Measurements from ENCODE around the gene ACAD11. TPM values are rescaled to one million over a fixed set of nuclear protein-coding genes. Genes with fewer than 3 reads are reported as not detected.

ACAD11 gene
- total and polyA plus RNA-seq, 8 donors: 12.6 to 43.7 (median 32.7) TPM

DNA sequence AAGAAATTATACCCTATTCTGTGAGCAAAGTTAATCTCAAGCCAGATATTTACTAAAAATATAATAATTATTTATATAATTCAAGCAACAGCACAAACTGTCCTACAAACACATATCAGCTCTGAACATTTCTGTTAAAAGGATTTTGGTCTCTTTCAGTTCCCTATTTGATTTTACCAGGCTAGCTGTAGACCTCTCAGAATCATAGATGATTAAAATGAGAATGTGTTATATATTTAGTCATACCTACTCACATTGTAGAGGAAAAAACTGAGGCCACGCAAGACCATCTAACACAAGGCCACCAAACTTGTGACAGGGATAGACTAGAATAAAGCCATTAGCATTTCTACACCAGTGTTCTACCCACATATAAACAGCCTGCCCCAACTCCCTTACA lies 34.0 kb downstream of the ACAD11 start:
- no peaks in the 10 kb centered on the region for H3K27me3 ChIP-seq
- no peaks in the 10 kb centered on the region for H3K9me3 ChIP-seq
- no peak for ATAC-seq
- no peak for DNase-seq
- no peak overlapping the region for H3K4me3 ChIP-seq
- H3K27ac ChIP-seq: no peak overlapping the region
- peaks cover 0 to 10% of the 10 kb centered on the region in 2 donors for H3K4me1 ChIP-seq
- peaks cover 0 to 20% of the 10 kb centered on the region in 2 donors for H3K36me3 ChIP-seq
- intact Hi-C loops (cut with DNase I): no loop called here
- TF ChIP-seq, protein P1, sequence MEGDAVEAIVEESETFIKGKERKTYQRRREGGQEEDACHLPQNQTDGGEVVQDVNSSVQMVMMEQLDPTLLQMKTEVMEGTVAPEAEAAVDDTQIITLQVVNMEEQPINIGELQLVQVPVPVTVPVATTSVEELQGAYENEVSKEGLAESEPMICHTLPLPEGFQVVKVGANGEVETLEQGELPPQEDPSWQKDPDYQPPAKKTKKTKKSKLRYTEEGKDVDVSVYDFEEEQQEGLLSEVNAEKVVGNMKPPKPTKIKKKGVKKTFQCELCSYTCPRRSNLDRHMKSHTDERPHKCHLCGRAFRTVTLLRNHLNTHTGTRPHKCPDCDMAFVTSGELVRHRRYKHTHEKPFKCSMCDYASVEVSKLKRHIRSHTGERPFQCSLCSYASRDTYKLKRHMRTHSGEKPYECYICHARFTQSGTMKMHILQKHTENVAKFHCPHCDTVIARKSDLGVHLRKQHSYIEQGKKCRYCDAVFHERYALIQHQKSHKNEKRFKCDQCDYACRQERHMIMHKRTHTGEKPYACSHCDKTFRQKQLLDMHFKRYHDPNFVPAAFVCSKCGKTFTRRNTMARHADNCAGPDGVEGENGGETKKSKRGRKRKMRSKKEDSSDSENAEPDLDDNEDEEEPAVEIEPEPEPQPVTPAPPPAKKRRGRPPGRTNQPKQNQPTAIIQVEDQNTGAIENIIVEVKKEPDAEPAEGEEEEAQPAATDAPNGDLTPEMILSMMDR (IDR thresholded peaks at IDR 0.05): no peak

DNA sequence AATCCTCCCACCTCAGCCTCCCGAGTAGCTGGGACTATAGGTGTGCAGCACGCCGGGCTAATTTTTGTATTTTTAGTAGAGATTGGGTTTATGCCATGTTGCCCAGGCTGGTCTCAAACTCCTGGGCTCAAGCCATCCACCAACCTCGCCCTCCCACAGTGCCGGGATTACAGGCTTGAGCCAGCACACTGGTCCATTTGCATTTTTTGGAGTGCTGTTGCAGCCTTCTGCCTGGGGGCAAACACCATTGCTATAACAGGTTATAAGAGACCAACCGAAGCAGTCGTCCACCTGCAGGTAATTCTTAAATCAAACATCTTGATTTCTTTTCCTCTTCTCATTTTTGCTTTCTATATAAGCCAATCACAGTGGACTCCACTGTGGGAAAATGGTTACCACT lies 34.8 kb downstream of the ACAD11 start:
- ATAC-seq: no peak
- Histone ChIP-seq H3K4me3 (no peak overlapping the region), H3K27ac (no peak overlapping the region), H3K4me1 (peaks cover 0 to 6% of the 10 kb centered on the region in 2 donors), H3K36me3 (peaks cover 0 to 20% of the 10 kb centered on the region in 2 donors), H3K9me3 (no peaks in the 10 kb centered on the region), H3K27me3 (no peaks in the 10 kb centered on the region)
- no peak for DNase-seq
- TF ChIP-seq, protein P1 (IDR thresholded peaks at IDR 0.05): no peak
- intact Hi-C loops (cut with DNase I): no loop called here

DNA sequence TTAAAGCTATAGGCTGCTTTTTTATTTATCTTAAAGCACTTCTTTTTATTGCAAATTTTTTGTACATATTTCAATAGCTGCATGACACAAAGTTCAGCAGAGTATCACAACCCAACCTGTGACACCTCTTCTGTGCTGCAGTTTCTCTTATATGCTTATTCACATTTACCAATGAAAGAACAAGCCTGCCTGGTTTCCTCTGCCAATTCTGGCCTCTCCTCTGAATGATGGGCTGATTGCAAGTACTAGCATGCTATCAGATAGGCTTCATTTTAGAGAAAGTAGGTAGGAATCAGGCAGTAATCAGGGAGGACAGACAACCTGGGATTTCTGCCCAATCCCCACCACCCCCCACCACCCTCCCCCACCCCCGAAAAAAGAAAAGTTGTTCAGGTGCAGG lies 36.0 kb downstream of the ACAD11 start:
- intact Hi-C loops (cut with DNase I): no loop called here
- TF ChIP-seq, protein P1 (IDR thresholded peaks at IDR 0.05): no peak
- ATAC-seq: no peak
- no peak overlapping the region for H3K27ac ChIP-seq
- H3K4me3 ChIP-seq: no peak overlapping the region
- DNase-seq: no peak
- peaks cover 0 to 6% of the 10 kb centered on the region in 2 donors for H3K4me1 ChIP-seq
- no peaks in the 10 kb centered on the region for H3K9me3 ChIP-seq
- peaks cover 0 to 22% of the 10 kb centered on the region in 2 donors for H3K36me3 ChIP-seq
- H3K27me3 ChIP-seq: no peaks in the 10 kb centered on the region

DNA sequence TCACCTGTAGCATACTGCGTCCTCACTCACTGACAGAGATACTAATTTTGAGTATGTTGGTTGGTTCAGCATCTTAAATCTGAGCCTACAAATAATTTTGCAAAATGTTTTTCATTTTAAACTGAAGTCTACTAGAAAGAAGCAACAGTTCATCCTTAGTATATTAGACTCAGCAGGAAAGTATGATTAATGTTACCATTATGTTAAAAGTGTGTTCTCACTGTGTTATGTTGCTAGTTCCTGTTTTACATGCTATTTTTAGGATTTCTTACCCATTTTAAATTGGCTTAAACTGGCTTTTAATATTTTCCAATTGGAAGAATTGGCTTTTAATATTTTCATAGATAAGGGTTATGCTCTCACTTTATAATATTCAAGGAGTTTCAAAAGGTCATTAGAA lies 36.8 kb downstream of the ACAD11 start:
- TF ChIP-seq, protein P1 (IDR thresholded peaks at IDR 0.05): no peak
- DNase-seq: no peak
- H3K27me3 ChIP-seq: no peaks in the 10 kb centered on the region
- peaks cover 0 to 23% of the 10 kb centered on the region in 2 donors for H3K36me3 ChIP-seq
- no peak for ATAC-seq
- H3K9me3 ChIP-seq: no peaks in the 10 kb centered on the region
- peak overlapping the region in 1 of 2 donors; percentile 10 for H3K27ac ChIP-seq
- H3K4me3 ChIP-seq: no peak overlapping the region
- H3K4me1 ChIP-seq: peaks cover 0 to 6% of the 10 kb centered on the region in 2 donors
- intact Hi-C loops (cut with DNase I): no loop called here

DNA sequence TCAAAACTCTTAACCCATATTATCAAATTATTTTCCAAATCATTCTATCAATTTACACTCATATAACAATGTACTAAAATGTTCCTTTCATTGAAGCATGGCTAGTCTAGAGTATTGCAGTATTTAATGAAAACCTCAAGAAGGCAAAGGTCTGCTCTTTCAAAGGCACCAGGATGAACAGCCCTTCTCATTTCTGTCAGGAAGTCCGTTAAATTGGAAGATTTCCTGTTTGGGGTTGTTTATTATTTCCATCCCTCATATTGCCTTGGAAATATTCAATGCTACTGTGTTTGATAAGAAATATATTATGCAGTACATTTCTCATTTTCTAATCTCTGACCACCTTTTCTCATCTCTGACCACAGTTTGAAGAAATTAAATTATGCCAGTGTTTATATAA lies 37.5 kb downstream of the ACAD11 start:
- intact Hi-C loops (cut with DNase I): no loop called here
- Histone ChIP-seq H3K4me3 (no peak overlapping the region), H3K4me1 (peaks cover 0 to 6% of the 10 kb centered on the region in 2 donors), H3K9me3 (no peaks in the 10 kb centered on the region), H3K27ac (peak overlapping the region in 1 of 2 donors; percentile 10), H3K36me3 (peaks cover 0 to 17% of the 10 kb centered on the region in 2 donors), H3K27me3 (no peaks in the 10 kb centered on the region)
- DNase-seq (no peak), ATAC-seq (no peak)
- TF ChIP-seq, protein P1 (IDR thresholded peaks at IDR 0.05): no peak

Measured in left lung (tissue), 10 donors.